ENCODE data around the gene FGF1. TPM values are rescaled to one million over a fixed set of nuclear protein-coding genes. Genes with fewer than 3 reads are reported as not detected.

Gene FGF1
- total RNA-seq, 1 experiment from 2014 or later = not detected

DNA sequence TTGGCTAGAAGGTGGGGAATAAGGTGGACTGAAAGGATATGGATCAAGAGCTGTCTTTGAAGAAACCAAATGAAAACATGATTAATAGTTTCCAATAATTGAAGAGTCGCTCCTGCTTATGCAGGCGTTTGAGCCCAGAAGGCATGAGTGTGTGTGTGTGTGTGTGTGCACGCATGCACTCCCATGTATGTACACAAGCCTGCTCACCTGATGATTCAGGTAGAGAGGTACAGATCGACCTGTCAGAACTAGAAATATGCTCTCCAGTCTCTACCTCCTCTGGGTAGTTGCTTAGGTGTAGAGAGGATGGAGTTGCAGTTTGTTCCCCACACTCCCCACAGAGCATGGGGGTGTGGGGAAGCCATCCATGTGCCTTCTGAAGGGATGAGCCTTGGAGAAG is 1.1 kb upstream of the FGF1 start:
- H3K27ac ChIP-seq (ENCODE audit: low read length) = no peak overlapping the region

DNA sequence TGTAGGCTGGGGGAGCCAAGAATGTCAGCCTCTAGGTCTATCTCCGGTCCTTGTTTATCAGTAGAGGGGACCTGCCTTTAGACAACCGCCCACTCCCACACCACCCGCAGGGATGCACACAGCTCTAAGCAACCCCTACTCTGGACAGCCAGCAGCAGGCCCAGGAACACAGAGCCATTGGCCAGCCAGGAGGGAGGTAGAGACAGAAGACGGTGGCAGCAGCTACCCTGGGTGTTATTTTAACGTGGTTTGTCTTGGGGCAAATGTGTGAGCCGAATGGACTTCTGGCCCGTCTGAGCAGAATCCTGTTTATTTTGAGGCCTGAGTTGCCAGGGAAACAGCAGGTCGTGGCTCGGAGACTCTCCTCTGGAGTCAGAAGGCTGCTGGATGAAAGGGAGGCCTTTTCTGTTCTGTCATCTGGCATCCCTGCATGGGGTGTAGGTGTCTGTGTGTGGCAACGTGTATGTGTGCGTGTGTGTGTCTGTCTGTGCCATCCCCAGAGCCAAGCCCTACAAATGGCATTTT is 382 bp upstream of the FGF1 start:
- Histone ChIP-seq H3K4me1 (ENCODE audit: control insufficient read depth, insufficient read depth, low read length) (peaks cover 3% of the 10 kb centered on the region), H3K9me3 (ENCODE audit: control insufficient read depth, insufficient read depth, low read depth, low read length) (no peaks in the 10 kb centered on the region), H3K27ac (ENCODE audit: low read length) (no peak overlapping the region), H3K27me3 (ENCODE audit: control insufficient read depth, insufficient read depth, low read length) (no peaks in the 10 kb centered on the region), H3K4me3 (ENCODE audit: low read depth in 2 of 2, low read length in 2 of 2) (no peak overlapping the region), H3K36me3 (ENCODE audit: control insufficient read depth, insufficient read depth, low read length) (no peaks in the 10 kb centered on the region)
- in situ Hi-C loops (cut with HindIII; ENCODE audit: low pct_unique_long_range_greater_than_20kb, low sequenced_read_pairs) (no loop called here), intact Hi-C loops (cut with micrococcal nuclease; ENCODE audit: unreplicated experiment) (no loop called here)
- BruUV-seq (replicated peaks) = no TSS peak
- ChIA-PET CTCF (no interaction called here), POLR2A (interaction anchor here (0.6 kb wide), 1 partner anchor 27 kb away, joined by 7 read pairs; no protein-coding TSS in a partner anchor)
- no peak for TF ChIP-seq CTCF (IDR thresholded peaks at IDR 0.05)
- TF ChIP-seq SIN3A (IDR thresholded peaks at IDR 0.05; ENCODE audit: borderline replicate concordance, insufficient read depth, low read depth, low read length) = no peak
- no peak for TF ChIP-seq POLR2AphosphoS5 (IDR thresholded peaks at IDR 0.05; ENCODE audit: low read depth, low read length)
- TF ChIP-seq, protein P1, sequence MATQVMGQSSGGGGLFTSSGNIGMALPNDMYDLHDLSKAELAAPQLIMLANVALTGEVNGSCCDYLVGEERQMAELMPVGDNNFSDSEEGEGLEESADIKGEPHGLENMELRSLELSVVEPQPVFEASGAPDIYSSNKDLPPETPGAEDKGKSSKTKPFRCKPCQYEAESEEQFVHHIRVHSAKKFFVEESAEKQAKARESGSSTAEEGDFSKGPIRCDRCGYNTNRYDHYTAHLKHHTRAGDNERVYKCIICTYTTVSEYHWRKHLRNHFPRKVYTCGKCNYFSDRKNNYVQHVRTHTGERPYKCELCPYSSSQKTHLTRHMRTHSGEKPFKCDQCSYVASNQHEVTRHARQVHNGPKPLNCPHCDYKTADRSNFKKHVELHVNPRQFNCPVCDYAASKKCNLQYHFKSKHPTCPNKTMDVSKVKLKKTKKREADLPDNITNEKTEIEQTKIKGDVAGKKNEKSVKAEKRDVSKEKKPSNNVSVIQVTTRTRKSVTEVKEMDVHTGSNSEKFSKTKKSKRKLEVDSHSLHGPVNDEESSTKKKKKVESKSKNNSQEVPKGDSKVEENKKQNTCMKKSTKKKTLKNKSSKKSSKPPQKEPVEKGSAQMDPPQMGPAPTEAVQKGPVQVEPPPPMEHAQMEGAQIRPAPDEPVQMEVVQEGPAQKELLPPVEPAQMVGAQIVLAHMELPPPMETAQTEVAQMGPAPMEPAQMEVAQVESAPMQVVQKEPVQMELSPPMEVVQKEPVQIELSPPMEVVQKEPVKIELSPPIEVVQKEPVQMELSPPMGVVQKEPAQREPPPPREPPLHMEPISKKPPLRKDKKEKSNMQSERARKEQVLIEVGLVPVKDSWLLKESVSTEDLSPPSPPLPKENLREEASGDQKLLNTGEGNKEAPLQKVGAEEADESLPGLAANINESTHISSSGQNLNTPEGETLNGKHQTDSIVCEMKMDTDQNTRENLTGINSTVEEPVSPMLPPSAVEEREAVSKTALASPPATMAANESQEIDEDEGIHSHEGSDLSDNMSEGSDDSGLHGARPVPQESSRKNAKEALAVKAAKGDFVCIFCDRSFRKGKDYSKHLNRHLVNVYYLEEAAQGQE (IDR thresholded peaks at IDR 0.05; ENCODE audit: insufficient read depth in 1 of 2, low read depth in 2 of 2, low read length in 1 of 2) = no peak
- no peak for TF ChIP-seq TCF7L2 (IDR thresholded peaks at IDR 0.05; ENCODE audit: low read depth, low read length)
- DNase-seq (ENCODE audit: low read depth, low spot score) = no peak
- ATAC-seq = peak; percentile 24; the same call in 1 of the 2 replicates

More for the DNA sequence above, 1.1 kb upstream of the FGF1 start:
- no peaks in the 10 kb centered on the region for H3K36me3 ChIP-seq (ENCODE audit: control insufficient read depth, insufficient read depth, low read length)
- no peaks in the 10 kb centered on the region for H3K27me3 ChIP-seq (ENCODE audit: control insufficient read depth, insufficient read depth, low read length)
- no peaks in the 10 kb centered on the region for H3K9me3 ChIP-seq (ENCODE audit: control insufficient read depth, insufficient read depth, low read depth, low read length)
- ATAC-seq (no peak), DNase-seq (ENCODE audit: low read depth, low spot score) (no peak)
- CTCF ChIA-PET = interaction anchor here (0.6 kb wide), 1 partner anchor 72 kb away, joined by 3 read pairs; no protein-coding TSS in a partner anchor
- peaks cover 3% of the 10 kb centered on the region for H3K4me1 ChIP-seq (ENCODE audit: control insufficient read depth, insufficient read depth, low read length)
- TF ChIP-seq, protein P1 (IDR thresholded peaks at IDR 0.05; ENCODE audit: insufficient read depth in 1 of 2, low read depth in 2 of 2, low read length in 1 of 2) = no peak
- TF ChIP-seq POLR2AphosphoS5 (IDR thresholded peaks at IDR 0.05; ENCODE audit: low read depth, low read length) = no peak
- no peak for TF ChIP-seq CTCF (IDR thresholded peaks at IDR 0.05)
- TF ChIP-seq TCF7L2 (IDR thresholded peaks at IDR 0.05; ENCODE audit: low read depth, low read length) = no peak
- no peak for TF ChIP-seq SIN3A (IDR thresholded peaks at IDR 0.05; ENCODE audit: borderline replicate concordance, insufficient read depth, low read depth, low read length)
- intact Hi-C loops (cut with micrococcal nuclease; ENCODE audit: unreplicated experiment) = no loop called here
- H3K4me3 ChIP-seq (ENCODE audit: low read depth in 2 of 2, low read length in 2 of 2) = no peak overlapping the region
- in situ Hi-C loops (cut with HindIII; ENCODE audit: low pct_unique_long_range_greater_than_20kb, low sequenced_read_pairs) = no loop called here
- BruUV-seq (replicated peaks) = no TSS peak
- POLR2A ChIA-PET = no interaction called here

All from Panc1 (cell line).